Lung (tissue), 12 donors: Measurements from ENCODE around the gene DENND1A. TPM values are rescaled to one million over a fixed set of nuclear protein-coding genes. Genes with fewer than 3 reads are reported as not detected.
"Not testable (repeated sequence)": the region's sequence is repeated elsewhere in the genome, so short reads cannot be mapped to it uniquely, and the experiment has no call there.

Experiments used
- ATAC-seq: fragments of 200-7000 bp; cut with Tn5 transposase; one replicate; pipeline ENCODE4 v1.9.1; 2020; ENCODE audit warnings: moderate number of reproducible peaks; ENCODE audit not compliant: insufficient read depth, low FRiP score
- DNase-seq, 3 donors: peaks; one replicate each; pipeline ENCODE4 v3.0.0-alpha.2; 2013 to 2017
- H3K27ac ChIP-seq, 2 donors: one replicate each; pipeline ENCODE4 v1.5.1; 2013; ENCODE audit warnings: mild to moderate bottlenecking in 2 of 2, moderate library complexity in 2 of 2, control low read depth in 1 of 2, inconsistent platforms in 1 of 2, low read depth in 1 of 2, low read length in 1 of 2
- H3K27me3 ChIP-seq, 3 donors: one replicate each; pipeline ENCODE4 v1.5.1; 2013; ENCODE audit warnings: low read length in 2 of 3; ENCODE audit not compliant: control insufficient read depth in 3 of 3, insufficient read depth in 3 of 3
- H3K36me3 ChIP-seq, 4 donors: one replicate each; pipeline ENCODE4 v1.5.1; 2013; ENCODE audit warnings: low read length in 4 of 4, mild to moderate bottlenecking in 1 of 4, moderate library complexity in 1 of 4; ENCODE audit not compliant: control insufficient read depth in 4 of 4, insufficient read depth in 4 of 4
- H3K4me1 ChIP-seq, 5 donors: one replicate each; pipeline ENCODE4 v1.5.1; 2013; ENCODE audit warnings: low read length in 5 of 5, mild to moderate bottlenecking in 2 of 5, moderate library complexity in 1 of 5; ENCODE audit not compliant: control insufficient read depth in 5 of 5, insufficient read depth in 5 of 5
- H3K4me3 ChIP-seq: one replicate; pipeline ENCODE4 v1.5.1; 2013; ENCODE audit warnings: mild to moderate bottlenecking, control low read depth, moderate library complexity
- H3K9ac ChIP-seq, 2 donors: one replicate each; pipeline ENCODE4 v1.5.1; 2013; ENCODE audit warnings: low read length in 2 of 2, control low read depth in 1 of 2; ENCODE audit not compliant: insufficient read depth in 1 of 2
- H3K9me3 ChIP-seq, 4 donors: one replicate each; pipeline ENCODE4 v1.5.1; 2013; ENCODE audit warnings: low read length in 3 of 4, mild to moderate bottlenecking in 1 of 4, moderate library complexity in 1 of 4; ENCODE audit not compliant: control insufficient read depth in 4 of 4, insufficient read depth in 3 of 4
- WGBS, 2 donors: extraction: QIAGEN DNeasy Blood & Tissue Kit; methylation state at CpG; one replicate each; pipeline ENCODE4 v1.1.7; 2013; 5-methylcytosine and 5-hydroxymethylcytosine counted together
- polyA plus RNA-seq, 2 donors: library from polyadenylated mRNA; stranded (reverse); fragments of 200-250 nt; gene quantifications; one replicate each; pipeline ENCODE4 v1.2.1, GENCODE V29; 2013
- total RNA-seq, 2 donors: library from RNA; depleted of rRNA in 1 of 2; stranded (reverse); fragments of >200 nt in 1 of 2; gene quantifications; one replicate each; pipeline ENCODE4 v1.2.1, GENCODE V29; 2014 to 2021
- TF ChIP-seq, protein P1 (sequence below): IDR thresholded peaks from 2 replicates; pipeline ENCODE4 v1.5.1; 2012; ENCODE audit warnings: mild to moderate bottlenecking; ENCODE audit errors: control extremely low read depth, extremely low read depth
- donor health status: control.
- donor health status: control.
- donor health status: Bipolar disorder and iron deficiency.
- donor health status: healthy.
- donor health status: DM: yes; HTN: yes; CAD: no.

The DENND1A gene
- total and polyA plus RNA-seq, 4 donors = 5.7 to 29.8 (median 14.5) TPM

DNA sequence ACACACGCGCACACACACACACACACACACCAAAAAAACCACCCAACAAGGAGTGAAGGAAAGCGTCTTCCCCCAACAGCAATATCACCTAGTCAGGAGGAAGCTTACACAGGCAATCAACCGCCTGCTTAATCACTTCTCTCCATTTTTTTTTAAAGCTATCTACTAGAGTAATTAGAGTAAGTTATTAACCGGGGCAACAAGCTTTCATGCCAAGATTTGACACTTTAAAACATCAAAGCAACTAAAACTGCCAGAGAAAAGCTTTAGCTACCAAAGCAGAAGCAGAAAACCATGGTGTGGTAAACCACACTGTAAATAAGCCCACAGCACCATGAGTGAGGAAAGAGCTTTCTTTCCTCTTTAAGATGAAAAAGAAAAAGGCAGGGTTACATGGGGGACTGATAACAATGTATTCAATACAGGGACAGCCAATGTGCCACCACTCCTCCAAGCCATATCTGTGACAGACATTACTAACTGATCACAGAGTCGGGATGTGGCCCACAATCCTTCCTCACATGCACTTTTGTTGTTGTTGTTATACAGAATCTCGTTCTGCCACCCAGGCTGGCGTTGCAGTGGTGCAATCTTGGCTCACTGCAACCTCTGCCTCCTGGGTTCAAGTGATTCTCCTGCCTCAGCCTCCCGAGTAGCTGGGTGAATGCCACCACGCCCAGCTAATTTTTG lies 291.8 kb downstream of the DENND1A start:
- WGBS, 2 donors = 20 to 32% methylated on average over 10 of the region's 10 CpGs
- Histone ChIP-seq H3K36me3 (no peaks in the 10 kb centered on the region), H3K9ac (no peak overlapping the region), H3K27me3 (no peaks in the 10 kb centered on the region), H3K9me3 (no peaks in the 10 kb centered on the region), H3K4me3 (no peak overlapping the region), H3K27ac (no peak overlapping the region), H3K4me1 (peaks cover 0 to 28% (median 8%) of the 10 kb centered on the region in 5 donors)
- ATAC-seq = peak; percentile 10
- TF ChIP-seq, protein P1, sequence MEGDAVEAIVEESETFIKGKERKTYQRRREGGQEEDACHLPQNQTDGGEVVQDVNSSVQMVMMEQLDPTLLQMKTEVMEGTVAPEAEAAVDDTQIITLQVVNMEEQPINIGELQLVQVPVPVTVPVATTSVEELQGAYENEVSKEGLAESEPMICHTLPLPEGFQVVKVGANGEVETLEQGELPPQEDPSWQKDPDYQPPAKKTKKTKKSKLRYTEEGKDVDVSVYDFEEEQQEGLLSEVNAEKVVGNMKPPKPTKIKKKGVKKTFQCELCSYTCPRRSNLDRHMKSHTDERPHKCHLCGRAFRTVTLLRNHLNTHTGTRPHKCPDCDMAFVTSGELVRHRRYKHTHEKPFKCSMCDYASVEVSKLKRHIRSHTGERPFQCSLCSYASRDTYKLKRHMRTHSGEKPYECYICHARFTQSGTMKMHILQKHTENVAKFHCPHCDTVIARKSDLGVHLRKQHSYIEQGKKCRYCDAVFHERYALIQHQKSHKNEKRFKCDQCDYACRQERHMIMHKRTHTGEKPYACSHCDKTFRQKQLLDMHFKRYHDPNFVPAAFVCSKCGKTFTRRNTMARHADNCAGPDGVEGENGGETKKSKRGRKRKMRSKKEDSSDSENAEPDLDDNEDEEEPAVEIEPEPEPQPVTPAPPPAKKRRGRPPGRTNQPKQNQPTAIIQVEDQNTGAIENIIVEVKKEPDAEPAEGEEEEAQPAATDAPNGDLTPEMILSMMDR = no peak
- DNase-seq = peak in 2 of 3 donors; percentile 26 to 40

DNA sequence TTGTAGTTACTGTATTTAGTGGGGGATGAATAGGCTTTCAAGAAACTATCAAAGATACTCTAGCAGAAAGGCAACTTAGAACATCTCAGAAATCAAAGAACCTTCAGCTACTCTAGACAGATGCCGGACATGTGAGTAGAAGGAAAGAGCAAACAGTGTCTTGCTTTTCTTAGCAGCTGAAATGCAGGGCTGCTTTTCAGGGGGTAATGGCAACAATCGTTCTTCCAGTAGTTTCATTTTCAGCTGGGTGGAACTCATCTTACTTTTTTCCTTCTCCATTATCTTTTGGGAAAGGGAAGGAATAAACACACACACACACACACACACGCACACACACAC lies 292.4 kb downstream of the DENND1A start:
- H3K27me3 ChIP-seq = no peaks in the 10 kb centered on the region
- no peaks in the 10 kb centered on the region for H3K9me3 ChIP-seq
- H3K4me3 ChIP-seq = no peak overlapping the region
- peak overlapping the region in 1 of 2 donors; percentile 14 for H3K9ac ChIP-seq
- H3K36me3 ChIP-seq = no peaks in the 10 kb centered on the region
- TF ChIP-seq, protein P1 = no peak
- H3K4me1 ChIP-seq = peaks cover 0 to 23% (median 4%) of the 10 kb centered on the region in 5 donors
- ATAC-seq (no peak), DNase-seq (peak in 1 of 3 donors; percentile 41)
- WGBS, 2 donors = 1 to 4% methylated on average over 3 of the region's 3 CpGs
- no peak overlapping the region for H3K27ac ChIP-seq

DNA sequence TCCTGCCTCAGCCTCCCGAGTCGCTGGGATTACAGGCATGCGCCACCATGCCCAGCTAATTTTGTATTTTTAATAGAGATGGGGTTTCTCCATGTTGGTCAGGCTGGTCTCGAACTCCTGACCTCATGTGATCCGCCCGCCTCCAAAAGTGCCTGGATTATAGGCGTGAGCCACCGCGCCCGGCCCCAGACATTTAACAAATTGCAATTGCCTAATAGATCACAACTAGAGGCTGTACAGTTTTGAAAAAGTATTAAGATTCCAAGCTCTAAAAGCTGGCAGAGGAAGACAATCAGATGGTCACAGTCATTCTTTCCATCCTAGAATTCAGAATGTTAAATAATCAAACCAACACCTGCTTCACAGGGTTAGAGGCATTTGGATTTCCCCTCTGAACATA lies 293.1 kb downstream of the DENND1A start:
- not testable (repeated sequence) for H3K36me3 ChIP-seq, H3K9ac ChIP-seq, ATAC-seq, H3K27ac ChIP-seq, DNase-seq, H3K4me3 ChIP-seq, H3K9me3 ChIP-seq, H3K27me3 ChIP-seq
- H3K4me1 ChIP-seq = peaks cover 0 to 15% (median 4%) of the 10 kb centered on the region in 5 donors
- WGBS, 2 donors = 93 to 94% methylated on average over 10 of the region's 10 CpGs

DNA sequence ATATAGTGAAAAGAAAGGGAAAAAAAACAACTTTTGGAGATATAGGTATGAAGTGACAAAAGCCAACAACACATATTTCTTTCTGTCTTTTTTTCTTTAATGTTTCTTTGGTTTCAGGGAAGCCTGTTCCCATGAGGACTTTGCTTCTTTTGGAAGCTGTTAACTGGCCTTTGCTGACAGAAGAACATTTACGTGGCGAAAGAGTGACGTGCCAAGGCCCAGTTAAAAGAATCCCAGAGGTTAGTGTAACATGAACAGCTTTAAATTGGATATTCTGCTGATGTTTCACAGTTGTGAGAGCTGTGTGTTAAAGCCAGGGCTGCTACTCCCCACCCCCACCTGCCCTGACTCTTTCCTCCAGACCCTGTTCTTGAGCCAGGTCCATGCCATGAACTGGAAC lies 298.1 kb downstream of the DENND1A start:
- no peaks in the 10 kb centered on the region for H3K27me3 ChIP-seq
- DNase-seq = no peak
- no peak overlapping the region for H3K27ac ChIP-seq
- no peak for ATAC-seq
- WGBS, 2 donors = 90 to 93% methylated on average over 3 of the region's 3 CpGs
- TF ChIP-seq, protein P1 = no peak
- H3K4me1 ChIP-seq = no peaks in the 10 kb centered on the region
- peaks cover 0 to 9% (median 4%) of the 10 kb centered on the region in 4 donors for H3K36me3 ChIP-seq
- no peak overlapping the region for H3K9ac ChIP-seq
- H3K9me3 ChIP-seq = no peaks in the 10 kb centered on the region
- H3K4me3 ChIP-seq = no peak overlapping the region
